HEK293T (cell line): ENCODE results near the gene FOXN4.

Experiments
- ARNT ChIP-seq: fragments of 450-650 bp; IDR thresholded peaks from 2 replicates; pipeline ENCODE4 v1.6.1; 2017; ENCODE audit warnings: mild to moderate bottlenecking
- BHLHE40 ChIP-seq: fragments of 450-650 bp; IDR thresholded peaks from 2 replicates; pipeline ENCODE4 v1.6.1; 2016; ENCODE audit warnings: mild to moderate bottlenecking, moderate library complexity, borderline replicate concordance
- CTBP1 ChIP-seq: fragments of 450-650 bp; IDR thresholded peaks from 2 replicates; pipeline ENCODE4 v1.6.1; 2016; ENCODE audit warnings: borderline replicate concordance
- ELF4 ChIP-seq: fragments of 450-650 bp; IDR thresholded peaks from 2 replicates; pipeline ENCODE4 v1.6.1; 2017; ENCODE audit warnings: antibody characterized with exemption
- FOXM1 ChIP-seq: fragments of 450-650 bp; IDR thresholded peaks from 2 replicates; pipeline ENCODE4 v1.6.1; 2017; ENCODE audit warnings: mild to moderate bottlenecking, borderline replicate concordance
- HDGF ChIP-seq: fragments of 450-650 bp; IDR thresholded peaks from 2 replicates; pipeline ENCODE4 v1.6.1; 2017; ENCODE audit warnings: antibody characterized with exemption, borderline replicate concordance
- LEF1 ChIP-seq: fragments of 450-650 bp; IDR thresholded peaks from 2 replicates; pipeline ENCODE4 v1.6.1; 2017; ENCODE audit warnings: mild to moderate bottlenecking, borderline replicate concordance
- SP1 ChIP-seq: fragments of 450-650 bp; IDR thresholded peaks from 2 replicates; pipeline ENCODE4 v1.6.1; 2017
- SUZ12 ChIP-seq: fragments of 450-650 bp; IDR thresholded peaks from 2 replicates; pipeline ENCODE4 v1.6.1; 2016; ENCODE audit warnings: mild to moderate bottlenecking
- TARDBP ChIP-seq: fragments of 450-650 bp; IDR thresholded peaks from 2 replicates; pipeline ENCODE4 v1.6.1; 2016
- TF ChIP-seq, protein P1 (sequence below): fragments of 450-650 bp; IDR thresholded peaks from 2 replicates; pipeline ENCODE4 v1.6.1; 2016

DNA sequence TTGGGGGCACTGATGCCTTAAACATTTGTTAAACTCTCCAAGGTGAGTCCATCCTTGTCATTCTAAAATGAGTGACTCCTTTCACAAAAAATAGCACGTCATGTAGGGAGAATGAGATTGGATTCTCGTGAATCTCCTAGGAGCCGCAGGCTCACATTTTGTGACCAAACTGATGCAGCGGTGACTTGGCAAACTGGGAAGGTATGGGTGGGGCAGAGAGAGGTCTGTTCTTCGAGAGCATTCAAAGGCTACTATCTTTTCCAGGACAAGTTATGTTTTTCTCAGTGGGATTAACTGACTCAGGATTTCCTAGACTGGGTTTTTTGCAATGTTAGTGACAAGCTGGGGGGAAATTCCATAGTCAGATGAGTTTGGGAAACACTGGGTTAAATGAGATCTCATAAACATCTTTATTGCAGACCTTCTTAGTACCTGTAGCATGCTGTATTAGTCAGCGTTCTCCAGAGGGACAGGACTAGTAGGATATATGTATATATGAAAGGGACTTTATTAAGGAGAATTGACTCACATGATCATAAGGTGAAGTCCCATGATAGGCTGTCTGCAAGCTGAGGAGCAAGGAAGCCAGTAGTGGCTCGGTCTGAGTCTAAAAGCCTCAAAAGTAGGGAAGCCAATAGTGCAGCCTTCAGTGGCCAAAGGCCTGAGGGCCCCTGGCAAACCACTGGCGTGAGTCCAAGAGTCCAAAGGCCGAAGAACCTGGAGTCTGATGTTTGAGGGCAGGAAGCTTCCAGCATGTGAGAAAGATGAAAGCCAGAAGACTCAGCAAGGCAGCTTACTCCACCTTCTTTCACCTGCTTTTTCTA is 61.0 kb downstream of the FOXN4 start:
- no peak for TF ChIP-seq TARDBP
- no peak for TF ChIP-seq FOXM1
- no peak for TF ChIP-seq SUZ12
- TF ChIP-seq ELF4: no peak
- no peak for TF ChIP-seq BHLHE40
- no peak for TF ChIP-seq CTBP1
- TF ChIP-seq, protein P1, sequence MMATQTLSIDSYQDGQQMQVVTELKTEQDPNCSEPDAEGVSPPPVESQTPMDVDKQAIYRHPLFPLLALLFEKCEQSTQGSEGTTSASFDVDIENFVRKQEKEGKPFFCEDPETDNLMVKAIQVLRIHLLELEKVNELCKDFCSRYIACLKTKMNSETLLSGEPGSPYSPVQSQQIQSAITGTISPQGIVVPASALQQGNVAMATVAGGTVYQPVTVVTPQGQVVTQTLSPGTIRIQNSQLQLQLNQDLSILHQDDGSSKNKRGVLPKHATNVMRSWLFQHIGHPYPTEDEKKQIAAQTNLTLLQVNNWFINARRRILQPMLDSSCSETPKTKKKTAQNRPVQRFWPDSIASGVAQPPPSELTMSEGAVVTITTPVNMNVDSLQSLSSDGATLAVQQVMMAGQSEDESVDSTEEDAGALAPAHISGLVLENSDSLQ: no peak
- no peak for TF ChIP-seq HDGF
- no peak for TF ChIP-seq SP1
- TF ChIP-seq LEF1: no peak
- no peak for TF ChIP-seq ARNT
